A673 (cell line): ENCODE data around the gene TMEM129. TPM values are rescaled to one million over a fixed set of nuclear protein-coding genes. Genes with fewer than 3 reads are reported as not detected.

Experiments
- BruUV-seq: library from RNA; stranded (reverse); fragments of 400-500 nt; replicated peaks from 2 replicates; lab custom pipeline; 2021; lab: Mats Ljungman, UMichigan
- CTCF ChIA-PET: fragments of 300-600 bp; sonication (Branson Sonifier 250); formaldehyde crosslinking; loops from one replicate; lab custom pipeline; 2022; ENCODE audit warnings: antibody characterized with exemption; lab: Charles Lee
- POLR2A ChIA-PET: fragments of 300-600 bp; sonication (Branson Sonifier 250); formaldehyde crosslinking; loops from one replicate; lab custom pipeline; 2022; ENCODE audit warnings: antibody characterized with exemption; ENCODE audit not compliant: low non-redundant PET; lab: Charles Lee
- DNase-seq: peaks from one replicate; pipeline ENCODE4 v3.0.0-alpha.2; 2015; ENCODE audit warnings: low spot score
- H3K27ac ChIP-seq: fragments of 200-600 bp; sonication (generic); 2 replicates; pipeline ENCODE4 v1.5.1; 2016; ENCODE audit warnings: mixed run types, low read depth, mild to moderate bottlenecking, mixed read lengths, antibody characterized with exemption, low read length; ENCODE audit not compliant: poor library complexity, severe bottlenecking
- H3K27me3 ChIP-seq: fragments of 200-600 bp; sonication (generic); replicated peaks from 2 replicates; pipeline ENCODE4 v1.6.1; 2017; ENCODE audit warnings: mixed run types, low read depth, mild to moderate bottlenecking, mixed read lengths, antibody characterized with exemption, low read length; ENCODE audit not compliant: insufficient read depth, poor library complexity
- H3K36me3 ChIP-seq: fragments of 200-600 bp; sonication (generic); 2 replicates; pipeline ENCODE4 v1.6.1; 2016; ENCODE audit warnings: mixed run types, mild to moderate bottlenecking, mixed read lengths, antibody characterized with exemption, low read length; ENCODE audit not compliant: insufficient read depth, poor library complexity, severe bottlenecking
- H3K4me1 ChIP-seq: fragments of 200-600 bp; sonication (generic); 2 replicates; pipeline ENCODE4 v1.6.1; 2017; ENCODE audit warnings: mixed run types, mild to moderate bottlenecking, mixed read lengths, antibody characterized with exemption, low read length; ENCODE audit not compliant: insufficient read depth, poor library complexity, severe bottlenecking
- H3K4me3 ChIP-seq: fragments of 200-600 bp; sonication (generic); 2 replicates; pipeline ENCODE4 v1.5.1; 2016; ENCODE audit warnings: low read depth, mixed run types, mild to moderate bottlenecking, mixed read lengths, low read length; ENCODE audit not compliant: poor library complexity, severe bottlenecking
- H3K9me3 ChIP-seq: fragments of 200-600 bp; sonication (generic); 2 replicates; pipeline ENCODE4 v1.6.1; 2016; ENCODE audit warnings: mixed run types, low read depth, mild to moderate bottlenecking, mixed read lengths, antibody characterized with exemption, low read length; ENCODE audit not compliant: poor library complexity, severe bottlenecking
- EZH2 ChIP-seq: fragments of 200-600 bp; sonication (generic); IDR thresholded peaks from 2 replicates; pipeline ENCODE4 v1.6.1; 2017; ENCODE audit warnings: borderline replicate concordance, low read depth, mild to moderate bottlenecking, mixed read lengths, antibody characterized with exemption, low read length; ENCODE audit not compliant: poor library complexity, severe bottlenecking
- intact Hi-C: fragments of 100-400 bp; cut with micrococcal nuclease; formaldehyde crosslinking; loops from one replicate; pipeline ENCODE4 v1.10.0; 2022; ENCODE audit not compliant: unreplicated experiment
- total RNA-seq: library from RNA; stranded (reverse); gene quantifications from 2 replicates; pipeline ENCODE4 v1.2.3, GENCODE V29; 2021
- TF ChIP-seq, protein P1 (sequence below): fragments of 300-800, 200-600 bp; sonication (generic); conservative IDR thresholded peaks from 2 replicates; pipeline ENCODE4 v1.5.1; 2017; ENCODE audit warnings: low read depth, mild to moderate bottlenecking, antibody characterized with exemption, low read length, moderate library complexity, mixed read lengths

TMEM129 gene
- total RNA-seq, 1 experiment from 2014 or later: 28.8 TPM

DNA sequence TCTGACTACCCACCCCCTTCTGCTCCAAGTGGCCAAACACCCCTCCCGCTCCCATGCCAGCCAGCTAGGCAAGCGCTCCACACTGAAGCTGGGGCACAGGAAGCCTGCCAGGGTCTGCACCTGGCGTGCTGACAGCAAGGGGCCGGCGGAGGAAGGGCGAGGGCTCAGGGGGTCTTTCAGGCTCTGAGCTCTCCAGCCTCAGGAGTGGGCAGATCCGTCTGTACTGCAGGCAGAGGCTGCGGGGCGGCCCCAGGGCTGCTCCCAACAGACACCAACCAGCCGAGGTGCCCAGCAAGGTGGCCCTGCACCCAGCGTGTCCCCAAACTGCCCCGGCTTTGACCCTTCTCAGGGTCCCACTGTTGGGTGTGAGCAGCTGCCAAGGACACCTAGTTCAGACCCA is 51.9 kb downstream of the TMEM129 start:
- CTCF ChIA-PET: no interaction called here
- POLR2A ChIA-PET: no interaction called here

DNA sequence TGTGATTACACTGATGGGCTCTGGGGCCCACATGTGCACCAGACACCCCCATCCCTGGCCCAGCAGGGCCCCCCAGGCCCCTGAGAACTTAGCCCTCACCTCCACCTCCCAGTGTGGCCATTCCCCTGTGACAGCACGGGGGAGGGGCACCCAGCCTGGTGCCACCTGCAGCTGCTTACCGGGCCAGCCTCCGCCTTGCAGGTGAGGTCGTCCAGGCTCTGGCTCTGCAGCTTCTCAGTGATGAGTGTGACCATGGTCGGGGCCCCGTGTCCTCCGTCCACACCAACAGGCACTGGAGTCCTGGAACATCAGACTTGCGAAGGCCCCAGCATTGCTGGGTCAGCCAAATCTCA is 52.7 kb downstream of the TMEM129 start:
- no peaks in the 10 kb centered on the region for H3K9me3 ChIP-seq
- ChIA-PET POLR2A (no interaction called here), CTCF (no interaction called here)
- H3K27ac ChIP-seq: no peak overlapping the region
- DNase-seq: no peak
- H3K4me3 ChIP-seq: no peak overlapping the region
- H3K36me3 ChIP-seq: no peaks in the 10 kb centered on the region
- H3K4me1 ChIP-seq: no peaks in the 10 kb centered on the region
- no peaks in the 10 kb centered on the region for H3K27me3 ChIP-seq
- BruUV-seq: no TSS peak
- TF ChIP-seq, protein P1, sequence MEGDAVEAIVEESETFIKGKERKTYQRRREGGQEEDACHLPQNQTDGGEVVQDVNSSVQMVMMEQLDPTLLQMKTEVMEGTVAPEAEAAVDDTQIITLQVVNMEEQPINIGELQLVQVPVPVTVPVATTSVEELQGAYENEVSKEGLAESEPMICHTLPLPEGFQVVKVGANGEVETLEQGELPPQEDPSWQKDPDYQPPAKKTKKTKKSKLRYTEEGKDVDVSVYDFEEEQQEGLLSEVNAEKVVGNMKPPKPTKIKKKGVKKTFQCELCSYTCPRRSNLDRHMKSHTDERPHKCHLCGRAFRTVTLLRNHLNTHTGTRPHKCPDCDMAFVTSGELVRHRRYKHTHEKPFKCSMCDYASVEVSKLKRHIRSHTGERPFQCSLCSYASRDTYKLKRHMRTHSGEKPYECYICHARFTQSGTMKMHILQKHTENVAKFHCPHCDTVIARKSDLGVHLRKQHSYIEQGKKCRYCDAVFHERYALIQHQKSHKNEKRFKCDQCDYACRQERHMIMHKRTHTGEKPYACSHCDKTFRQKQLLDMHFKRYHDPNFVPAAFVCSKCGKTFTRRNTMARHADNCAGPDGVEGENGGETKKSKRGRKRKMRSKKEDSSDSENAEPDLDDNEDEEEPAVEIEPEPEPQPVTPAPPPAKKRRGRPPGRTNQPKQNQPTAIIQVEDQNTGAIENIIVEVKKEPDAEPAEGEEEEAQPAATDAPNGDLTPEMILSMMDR: no peak
- no peak for TF ChIP-seq EZH2
- intact Hi-C loops: no loop called here

More for the DNA sequence above, 51.9 kb downstream of the TMEM129 start:
- intact Hi-C loops: no loop called here
- TF ChIP-seq, protein P1: no peak
- no peak for TF ChIP-seq EZH2
- H3K9me3 ChIP-seq: no peaks in the 10 kb centered on the region
- H3K4me1 ChIP-seq: no peaks in the 10 kb centered on the region
- H3K27ac ChIP-seq: no peak overlapping the region
- BruUV-seq: no TSS peak
- H3K27me3 ChIP-seq: no peaks in the 10 kb centered on the region
- DNase-seq: no peak
- H3K4me3 ChIP-seq: no peak overlapping the region
- H3K36me3 ChIP-seq: no peaks in the 10 kb centered on the region

DNA sequence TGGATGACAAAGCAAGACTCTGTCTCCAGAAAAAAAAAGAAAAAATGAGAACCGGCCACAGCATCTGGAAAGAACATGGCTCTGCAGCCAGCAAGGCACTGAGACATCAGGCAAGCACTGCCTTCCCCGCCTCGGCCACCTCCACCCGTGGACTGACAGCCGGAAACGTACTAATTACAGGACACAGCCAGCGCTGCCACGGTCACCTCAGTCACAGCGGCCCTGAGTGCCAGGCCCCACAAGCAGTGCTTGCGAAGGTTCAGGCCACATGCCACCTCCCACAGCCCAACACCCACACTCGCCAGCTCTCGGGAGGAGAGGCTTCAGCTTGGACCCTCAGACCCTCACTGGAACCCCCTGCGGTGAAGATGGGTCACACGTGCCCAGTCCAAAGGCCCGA is 53.9 kb downstream of the TMEM129 start:
- DNase-seq: no peak
- POLR2A ChIA-PET: no interaction called here
- intact Hi-C loops: no loop called here
- no TSS peak for BruUV-seq
- no peaks in the 10 kb centered on the region for H3K4me1 ChIP-seq
- H3K9me3 ChIP-seq: no peaks in the 10 kb centered on the region
- CTCF ChIA-PET: no interaction called here
- TF ChIP-seq, protein P1: no peak
- TF ChIP-seq EZH2: no peak
- no peak overlapping the region for H3K27ac ChIP-seq
- no peaks in the 10 kb centered on the region for H3K36me3 ChIP-seq
- no peak overlapping the region for H3K4me3 ChIP-seq
- H3K27me3 ChIP-seq: no peaks in the 10 kb centered on the region
